ENCODE measurements around the gene LAMTOR1. TPM values are rescaled to one million over a fixed set of nuclear protein-coding genes. Genes with fewer than 3 reads are reported as not detected.

Gene LAMTOR1
- total and polyA plus RNA-seq, 2 experiments from 2014 or later, result 100 to 180 TPM

GRCh38 chr11:72100462-72100861, 2.6 kb downstream of the LAMTOR1 start:
- TF ChIP-seq CTCF (IDR thresholded peaks at IDR 0.05; ENCODE audit: low read depth, low read length), result no peak
- DNase-seq (ENCODE audit: low read depth in 1 of 2, low spot score in 1 of 2), result no peak
- H3K9me3 ChIP-seq (ENCODE audit: low read depth), result no peaks in the 10 kb centered on the region
- peaks cover 10% of the 10 kb centered on the region for H3K4me1 ChIP-seq (ENCODE audit: low read depth)
- H3K27me3 ChIP-seq, result no peaks in the 10 kb centered on the region
- H3K36me3 ChIP-seq, result peaks cover 15% of the 10 kb centered on the region
- H3K4me3 ChIP-seq, result no peak overlapping the region
- H3K27ac ChIP-seq, result no peak overlapping the region

GRCh38 chr11:72100009-72100408, 3.1 kb downstream of the LAMTOR1 start:
- Histone ChIP-seq H3K36me3 (peaks cover 15% of the 10 kb centered on the region), H3K27me3 (no peaks in the 10 kb centered on the region), H3K9me3 (ENCODE audit: low read depth) (no peaks in the 10 kb centered on the region), H3K27ac (no peak overlapping the region), H3K4me1 (ENCODE audit: low read depth) (peaks cover 10% of the 10 kb centered on the region), H3K4me3 (no peak overlapping the region)
- no peak for TF ChIP-seq CTCF (IDR thresholded peaks at IDR 0.05; ENCODE audit: low read depth, low read length)
- no peak for DNase-seq (ENCODE audit: low read depth in 1 of 2, low spot score in 1 of 2)

- H3K4me1 ChIP-seq (ENCODE audit: low read depth), result peaks cover 9% of the 10 kb centered on the region
- H3K36me3 ChIP-seq, result peaks cover 20% of the 10 kb centered on the region
- TF ChIP-seq CTCF (IDR thresholded peaks at IDR 0.05; ENCODE audit: low read depth, low read length), result no peak
- no peaks in the 10 kb centered on the region for H3K9me3 ChIP-seq (ENCODE audit: low read depth)
- no peak overlapping the region for H3K4me3 ChIP-seq
- no peaks in the 10 kb centered on the region for H3K27me3 ChIP-seq
- no peak for DNase-seq (ENCODE audit: low read depth in 1 of 2, low spot score in 1 of 2)
- H3K27ac ChIP-seq, result no peak overlapping the region
Measured at GRCh38 chr11:72098741-72099140, 4.4 kb downstream of the LAMTOR1 start.

GRCh38 chr11:72091292-72091691, 11.8 kb downstream of the LAMTOR1 start:
- H3K4me3 ChIP-seq, result no peak overlapping the region
- peak; percentile 74 to 76 for DNase-seq (ENCODE audit: low read depth in 1 of 2, low spot score in 1 of 2)
- H3K27ac ChIP-seq, result peak overlapping the region; percentile 23
- peak; percentile 81 for TF ChIP-seq CTCF (IDR thresholded peaks at IDR 0.05; ENCODE audit: low read depth, low read length)
- no peaks in the 10 kb centered on the region for H3K27me3 ChIP-seq
- no peaks in the 10 kb centered on the region for H3K9me3 ChIP-seq (ENCODE audit: low read depth)
- H3K36me3 ChIP-seq, result peaks cover 4% of the 10 kb centered on the region
- H3K4me1 ChIP-seq (ENCODE audit: low read depth), result no peaks in the 10 kb centered on the region

GRCh38 chr11:72088076-72088808, 14.9 kb downstream of the LAMTOR1 start:
- no peaks in the 10 kb centered on the region for H3K36me3 ChIP-seq
- no peak overlapping the region for H3K27ac ChIP-seq
- no peaks in the 10 kb centered on the region for H3K9me3 ChIP-seq (ENCODE audit: low read depth)
- no peaks in the 10 kb centered on the region for H3K27me3 ChIP-seq
- no peak overlapping the region for H3K4me3 ChIP-seq
- DNase-seq (ENCODE audit: low read depth in 1 of 2, low spot score in 1 of 2), result no peak
- no peaks in the 10 kb centered on the region for H3K4me1 ChIP-seq (ENCODE audit: low read depth)
- no peak for TF ChIP-seq CTCF (IDR thresholded peaks at IDR 0.05; ENCODE audit: low read depth, low read length)
